NCI-H2227 (cell line): ENCODE data around the gene TEX11.
"Not testable (repeated sequence)": the region's sequence is repeated elsewhere in the genome, so short reads cannot be mapped to it uniquely, and the experiment has no call there.

Experiments used
- DNase-seq: peaks from one replicate; lab custom pipeline; 2025; ENCODE audit not compliant: unreplicated experiment; lab: John Stamatoyannopoulos, UW

Gene TEX11

DNA sequence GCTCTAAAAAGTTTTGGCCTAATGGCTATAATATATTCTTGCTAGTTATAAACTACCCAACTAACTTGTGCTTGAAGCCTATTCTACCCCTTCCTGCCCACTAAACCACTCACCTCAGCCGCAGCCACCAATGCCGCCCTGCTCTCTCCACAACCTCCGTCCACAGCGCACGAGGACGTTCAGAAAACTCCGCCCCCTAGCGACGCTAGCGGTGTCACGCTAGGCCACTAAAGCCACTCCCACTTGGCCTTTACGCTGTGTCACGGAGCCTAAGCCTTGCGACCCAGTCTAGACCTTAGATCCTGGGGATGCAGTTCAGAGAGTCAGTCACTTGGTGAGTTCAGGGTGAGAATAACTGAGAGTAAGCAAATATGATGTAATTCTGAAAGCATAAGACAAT, at the start of gene TEX11:
TSS of gene TEX11 (minus strand) at position 171 of the 400 bp plus-strand sequence. CDS start 922 bp downstream, outside the sequence.
- DNase-seq: no peak

- no peak for DNase-seq
Observed at GRCh38 chrX:70954871-70955270, 46.4 kb upstream of the TEX11 start.

DNA sequence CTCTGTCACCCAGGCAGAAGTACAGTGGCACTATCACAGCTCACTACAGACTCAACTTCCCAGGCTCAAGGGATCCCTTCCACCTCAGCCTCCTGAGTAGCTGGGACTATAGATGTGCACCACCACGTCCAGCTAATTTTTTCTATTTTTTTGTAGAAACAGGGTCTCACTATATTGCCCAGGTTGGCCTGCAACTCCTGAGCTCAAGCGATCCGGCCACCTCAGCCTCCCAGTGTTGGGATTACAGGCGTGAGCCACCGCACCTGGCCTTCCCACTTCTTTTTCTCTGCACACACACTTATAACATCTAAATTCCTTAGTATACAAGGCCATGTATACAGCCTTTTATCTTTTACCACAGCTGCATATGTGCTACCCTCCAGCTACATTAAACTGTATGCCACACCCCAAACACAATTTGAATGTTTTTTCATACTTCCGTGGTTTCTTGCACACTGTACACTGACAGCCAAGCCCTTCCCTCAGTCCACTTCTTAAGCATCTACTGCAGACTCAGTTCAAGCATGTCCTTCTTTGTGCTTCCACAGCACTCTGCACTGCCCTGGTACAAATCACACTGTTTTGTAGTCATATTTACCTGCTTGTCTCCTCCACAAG, 15.9 kb upstream of the TEX11 start:
- no peak for DNase-seq

GRCh38 chrX:70922774-70923473, 14.4 kb upstream of the TEX11 start:
- DNase-seq: no peak

DNA sequence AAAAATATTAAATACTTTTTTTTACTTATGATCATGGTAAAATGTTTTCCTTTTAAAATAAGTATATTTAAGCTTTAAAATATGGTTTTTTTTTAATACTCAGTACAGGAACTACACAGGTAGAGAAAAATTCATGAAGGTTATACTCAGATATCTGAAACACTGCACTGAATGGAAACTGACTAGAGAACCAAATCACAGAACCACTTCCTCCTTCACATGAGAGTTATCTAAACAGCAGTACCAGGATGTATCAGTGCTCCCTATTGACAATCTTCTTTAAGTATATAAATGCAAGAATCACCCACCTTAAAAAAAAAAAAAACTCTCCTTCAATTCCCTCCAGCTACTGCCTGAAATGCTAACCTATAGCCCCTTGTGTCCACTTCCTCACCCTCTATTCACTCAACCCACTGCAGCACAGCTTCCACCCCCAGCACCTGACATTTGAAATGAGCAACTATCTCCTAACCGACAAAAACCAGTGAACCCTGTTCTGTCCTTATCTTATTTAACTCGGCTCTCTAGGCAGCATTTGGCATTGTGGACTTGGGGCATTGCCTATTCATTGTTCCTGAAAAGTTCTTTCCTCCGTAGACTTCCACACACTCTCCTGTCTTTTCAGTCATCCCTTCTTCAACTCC, 13.3 kb upstream of the TEX11 start:
- DNase-seq: no peak

DNA sequence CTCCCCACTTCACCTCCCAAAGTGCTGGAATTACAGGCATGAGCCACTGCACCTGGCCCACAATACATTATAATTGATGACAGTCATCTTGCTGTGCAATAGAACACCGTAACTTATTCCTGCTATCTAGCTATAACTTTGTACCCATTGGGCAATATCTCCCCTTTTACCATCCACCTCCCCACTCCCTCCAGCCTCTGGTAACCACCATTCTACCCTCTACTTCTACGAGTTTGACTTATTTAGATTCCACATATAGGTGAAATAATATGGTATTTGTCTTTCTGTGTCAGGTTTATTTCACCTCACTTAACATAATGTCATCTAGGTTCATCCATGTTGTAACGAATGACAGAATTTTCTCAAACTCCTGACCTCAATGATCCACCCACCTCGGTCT, 8.2 kb upstream of the TEX11 start:
- no peak for DNase-seq

DNA sequence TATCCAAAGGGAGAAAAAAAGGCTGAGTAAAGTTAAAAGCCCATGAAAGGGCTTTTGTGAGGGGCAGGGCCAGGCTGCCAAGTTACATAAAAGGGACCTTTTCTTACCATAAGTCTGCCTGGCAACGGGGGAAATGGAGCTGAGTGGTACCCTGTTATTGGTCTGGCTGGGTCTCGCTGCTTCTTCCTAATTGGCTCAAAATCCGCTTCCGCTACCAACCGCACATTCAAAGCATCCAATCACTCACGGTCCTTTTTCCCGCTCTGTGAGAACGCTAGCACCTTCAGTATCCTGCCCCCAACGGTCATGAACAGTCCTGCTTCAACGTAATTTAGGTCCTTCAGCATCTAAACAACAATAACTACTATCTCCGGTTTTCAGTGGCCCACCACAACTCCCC, 611 bp downstream of the TEX11 start:
- peak; percentile 31 for DNase-seq

DNA sequence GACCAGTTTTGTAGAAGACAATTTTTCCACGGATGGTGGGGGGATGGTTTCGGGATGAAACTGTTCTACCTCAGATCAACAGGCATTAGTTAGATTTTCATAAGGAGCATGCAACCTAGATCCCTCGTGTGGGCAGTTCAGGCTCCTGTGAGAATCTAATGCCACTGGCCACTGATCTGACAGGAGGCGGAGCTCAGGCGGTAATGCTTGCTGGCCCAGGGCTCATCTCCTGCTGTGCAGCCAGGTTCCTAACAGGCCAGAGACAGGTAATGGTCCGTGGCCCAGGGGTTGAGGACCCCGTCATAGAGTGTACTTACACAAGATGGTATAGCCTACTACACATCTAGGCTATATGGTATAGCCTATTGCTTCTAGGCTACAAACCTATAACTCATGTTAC, 7.0 kb downstream of the TEX11 start:
- no peak for DNase-seq

- DNase-seq: not testable (repeated sequence)
Observed at GRCh38 chrX:70890441-70890840, 18.1 kb downstream of the TEX11 start.

GRCh38 chrX:70878902-70879301, 29.6 kb downstream of the TEX11 start:
- DNase-seq: no peak

- DNase-seq: no peak
Observed at GRCh38 chrX:70852294-70852693, 56.2 kb downstream of the TEX11 start.

GRCh38 chrX:70844081-70844480, 64.4 kb downstream of the TEX11 start:
- DNase-seq: not testable (repeated sequence)

GRCh38 chrX:70843620-70844019, 64.9 kb downstream of the TEX11 start:
- not testable (repeated sequence) for DNase-seq

DNA sequence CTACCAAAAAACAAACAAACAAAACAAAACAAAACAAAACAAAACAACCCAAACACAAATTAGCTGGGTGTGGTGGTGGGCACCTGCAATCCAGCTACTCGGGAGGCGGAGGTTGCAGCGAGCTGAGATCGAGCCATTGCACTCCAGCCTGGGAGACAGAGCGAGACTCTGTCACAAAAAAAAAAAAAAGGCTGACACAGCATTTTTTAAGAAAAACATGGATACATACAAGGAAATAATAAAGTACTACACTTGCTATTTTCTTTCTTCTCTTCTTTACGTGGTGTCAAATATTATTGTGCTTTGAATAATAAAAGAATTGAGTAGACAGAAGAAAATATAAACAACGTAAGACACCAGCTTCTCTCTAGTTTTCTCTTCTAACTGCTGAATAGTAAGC, 73.9 kb downstream of the TEX11 start:
- DNase-seq: no peak

- no peak for DNase-seq
Observed at GRCh38 chrX:70826715-70827114, 81.8 kb downstream of the TEX11 start.

GRCh38 chrX:70825366-70825765, 83.1 kb downstream of the TEX11 start:
- no peak for DNase-seq

GRCh38 chrX:70808942-70809940, 99.3 kb downstream of the TEX11 start:
- no peak for DNase-seq

DNA sequence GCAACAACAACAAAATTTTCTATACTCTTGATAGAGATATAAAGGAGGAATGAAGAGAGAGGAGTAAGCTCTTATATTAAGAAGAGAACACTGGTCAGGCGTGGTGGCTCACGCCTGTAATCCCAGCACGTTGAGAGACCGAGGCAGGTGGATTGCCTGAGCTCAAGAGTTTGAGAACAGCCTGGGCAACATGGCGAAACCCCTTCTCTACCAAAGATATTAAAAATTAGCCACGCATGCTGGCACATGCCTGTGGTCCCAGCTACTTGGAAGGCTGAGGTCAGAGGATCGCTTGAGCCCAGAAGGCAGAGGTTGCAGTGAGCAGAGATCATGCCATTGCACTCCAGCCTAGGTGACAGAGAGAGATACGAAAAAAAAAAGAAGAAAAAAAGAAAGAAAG, 102.4 kb downstream of the TEX11 start:
- DNase-seq: no peak

DNA sequence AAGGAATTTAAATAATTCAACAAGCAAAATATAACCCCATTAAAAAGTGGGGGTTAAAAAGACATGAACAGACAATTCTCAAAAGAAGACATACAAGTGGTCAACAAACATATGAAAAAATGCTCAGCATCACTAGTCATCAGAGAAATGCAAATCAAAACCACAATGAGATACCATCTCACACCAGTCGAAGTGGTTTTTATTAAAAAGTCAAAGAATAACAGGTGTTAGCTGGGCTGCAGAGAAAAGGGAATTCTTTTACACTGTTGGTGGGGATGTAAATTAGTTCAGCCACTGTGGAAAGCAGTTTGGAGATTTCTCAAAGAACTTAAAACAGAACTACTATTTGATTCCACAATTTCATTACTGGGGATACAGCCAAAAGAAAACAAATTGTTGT, 111.8 kb downstream of the TEX11 start:
- not testable (repeated sequence) for DNase-seq

DNA sequence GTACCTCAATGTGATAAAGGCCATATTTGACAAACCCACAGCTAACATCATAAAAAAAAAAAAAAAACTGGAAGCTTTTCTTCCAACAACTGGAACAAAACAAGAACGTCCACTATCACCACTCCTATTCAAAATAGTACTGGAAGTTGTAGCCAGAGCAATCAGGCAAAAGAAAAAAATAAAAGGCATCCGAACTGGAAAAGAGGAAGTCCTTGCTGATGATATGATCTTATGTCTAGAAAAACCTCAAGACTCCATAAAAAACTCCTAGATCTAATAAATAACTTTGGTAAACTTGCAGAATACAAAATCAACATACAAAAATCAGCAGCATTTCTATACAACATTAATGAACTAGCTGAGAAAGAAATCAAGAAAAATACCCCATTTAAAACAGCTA, 134.3 kb downstream of the TEX11 start:
- DNase-seq: no peak

DNA sequence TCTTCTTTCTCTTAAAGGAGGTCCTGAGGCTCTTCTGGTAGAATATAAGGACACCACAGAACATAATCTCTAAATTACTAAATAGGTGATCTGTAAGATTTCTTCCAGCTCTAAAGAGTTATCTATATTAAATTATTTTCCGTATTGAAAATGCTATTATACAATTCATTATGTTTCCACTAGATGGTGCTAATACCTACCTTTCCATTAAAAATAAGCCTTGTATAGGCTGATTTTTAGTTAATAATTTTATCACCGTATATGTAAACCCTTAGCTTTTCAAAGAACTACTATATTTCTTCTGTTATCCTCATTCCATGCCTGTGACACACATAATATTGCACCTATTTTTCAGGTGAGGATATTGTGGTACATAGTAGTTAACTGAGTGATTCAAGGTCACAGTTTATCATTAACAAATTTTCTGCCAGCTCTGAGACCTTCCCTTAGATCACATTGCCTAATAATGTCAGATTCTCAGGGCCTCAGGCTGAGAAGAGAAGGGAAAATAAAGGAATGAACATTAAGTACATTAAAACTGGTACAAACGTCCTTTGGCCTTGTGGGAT, 138.8 kb downstream of the TEX11 start:
- peak; percentile 3 for DNase-seq
